Transverse colon (tissue), 4 donors: ENCODE results near the gene PTPRN2. TPM values are rescaled to one million over a fixed set of nuclear protein-coding genes. Genes with fewer than 3 reads are reported as not detected.

Experiments used
- DNase-seq: peaks from one replicate; pipeline ENCODE4 v3.0.0-alpha.2; 2019
- H3K27ac ChIP-seq, 4 donors: fragments of 200-600 bp; sonication (generic); 2 replicates each; pipeline ENCODE4 v1.5.1; 2016 to 2018; ENCODE audit warnings: inconsistent platforms in 4 of 4
- H3K27me3 ChIP-seq: fragments of 200-600 bp; sonication (generic); 2 replicates; pipeline ENCODE4 v1.5.1; 2017; ENCODE audit warnings: inconsistent platforms
- H3K36me3 ChIP-seq, 4 donors: fragments of 200-600 bp; sonication (generic); 2 replicates each; pipeline ENCODE4 v1.5.1; 2017 to 2019; ENCODE audit warnings: inconsistent platforms in 4 of 4
- H3K4me1 ChIP-seq, 4 donors: fragments of 200-600 bp; sonication (generic); 2 replicates each; pipeline ENCODE4 v1.5.1; 2017 to 2020; ENCODE audit warnings: inconsistent platforms in 4 of 4
- H3K4me3 ChIP-seq, 4 donors: fragments of 200-600 bp; sonication (generic); 1 replicate in 1 of 4; 2 replicates in 3 of 4; pipeline versions ENCODE4 v1.5.1 to v1.6.1; 2017 to 2019; ENCODE audit warnings: inconsistent platforms in 4 of 4
- H3K9me3 ChIP-seq, 2 donors: fragments of 200-600 bp; sonication (generic); 2 replicates each; pipeline ENCODE4 v1.5.1; 2017 to 2019; ENCODE audit warnings: inconsistent platforms in 2 of 2
- CTCF ChIP-seq, 5 experiments: fragments of 200-600 bp in 3 of 5; fragments of 450-650 bp in 2 of 5; sonication (generic) in 3 of 5; IDR thresholded peaks; 1 replicate in 2 of 5; 2 replicates in 3 of 5; pipeline ENCODE4 v1.5.1; 2016 to 2017; ENCODE audit warnings: antibody characterized with exemption in 5 of 5, inconsistent platforms in 3 of 5, mild to moderate bottlenecking in 2 of 5, moderate library complexity in 1 of 5
- EP300 ChIP-seq: sonication (generic); formaldehyde crosslinking; IDR thresholded peaks from one replicate; pipeline ENCODE4 v1.6.1; 2017; ENCODE audit warnings: antibody characterized with exemption, low read depth
- POLR2A ChIP-seq: fragments of 450-650 bp; IDR thresholded peaks from one replicate; pipeline ENCODE4 v1.6.1; 2016; ENCODE audit warnings: antibody characterized with exemption, mild to moderate bottlenecking, moderate library complexity
- POLR2AphosphoS5 ChIP-seq, 3 donors: sonication (generic); formaldehyde crosslinking; IDR thresholded peaks; one replicate each; pipeline ENCODE4 v1.6.1; 2016; ENCODE audit warnings: antibody characterized with exemption in 3 of 3
- WGBS, 2 donors: methylation state at CpG; one replicate each; pipeline ENCODE4 v1.1.5; 2018; ENCODE audit warnings: low coverage in 1 of 2; 5-methylcytosine and 5-hydroxymethylcytosine counted together
- in situ Hi-C, 4 donors: fragments of 200-750 bp; cut with MboI; loops; one replicate each; pipeline versions ENCODE4 v1.15.0 to v1.15.1; 2017; ENCODE audit warnings: low sequenced_read_pairs in 3 of 4, low pct_ligation_motif_present in 1 of 4, low pct_unique_long_range_greater_than_20kb in 1 of 4
- intact Hi-C: fragments of 100-400 bp; cut with DNase I; formaldehyde crosslinking; loops from one replicate; pipeline ENCODE4 v1.15.1; 2023; ENCODE audit warnings: low total_unique reads
- total RNA-seq, 4 donors: library from RNA; depleted of rRNA; stranded (reverse); fragments of >200 nt; gene quantifications; one replicate each; pipeline ENCODE4 v1.1.0, GENCODE V29; 2016

The PTPRN2 gene
- total RNA-seq, 4 donors from 2014 or later = 15.4 to 31.1 (median 21.8) TPM

DNA sequence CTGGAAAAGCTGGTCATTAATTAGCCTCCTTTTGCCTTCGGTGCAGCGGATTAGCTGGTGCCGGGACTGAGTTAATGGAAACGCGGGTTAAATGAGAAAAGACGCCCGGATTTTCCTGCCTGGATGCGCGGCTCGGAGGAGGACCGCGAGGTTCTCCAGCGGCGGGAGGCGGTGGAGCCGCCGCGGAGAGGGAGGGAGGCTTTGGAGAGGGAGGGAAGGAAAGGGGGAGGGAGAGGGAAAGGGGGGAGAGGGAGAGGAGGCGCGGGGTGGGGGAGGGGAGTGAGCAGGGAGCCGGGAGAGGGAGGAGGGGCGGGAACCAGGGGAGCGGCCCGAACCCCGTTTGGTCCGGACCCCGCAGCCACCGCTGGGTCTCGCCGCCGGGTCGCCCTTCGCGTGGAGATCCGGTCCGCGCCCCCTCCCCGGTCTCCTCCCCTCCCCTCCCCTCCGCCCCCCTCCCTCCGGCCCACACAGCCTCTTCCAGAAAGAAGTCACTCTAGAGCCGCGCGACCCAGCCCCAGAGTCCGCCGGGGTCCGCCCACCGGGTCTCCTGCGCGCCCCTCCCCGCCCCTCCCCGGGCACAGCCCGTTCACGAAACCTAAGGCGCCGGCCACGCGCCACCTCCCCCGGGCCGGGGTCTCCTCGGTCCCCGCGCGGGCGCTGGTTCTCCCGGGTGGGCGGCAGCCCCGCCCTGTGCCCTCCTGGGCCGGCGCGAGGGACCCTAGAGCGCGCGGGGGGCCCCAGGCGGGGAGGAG lies 903.3 kb downstream of the PTPRN2 start:
- in situ Hi-C loops = no loop called here
- Histone ChIP-seq H3K27me3 (peaks cover 100% of the 10 kb centered on the region), H3K9me3 (no peaks in the 10 kb centered on the region), H3K4me3 (peak overlapping the region in 1 of 4 donors; percentile 32), H3K4me1 (peaks cover 0 to 13% (median 7%) of the 10 kb centered on the region in 4 donors), H3K27ac (no peak overlapping the region), H3K36me3 (no peaks in the 10 kb centered on the region)
- TF ChIP-seq CTCF (IDR thresholded peaks at IDR 0.05) = no peak
- no peak for TF ChIP-seq POLR2A
- TF ChIP-seq EP300 = no peak
- no peak for TF ChIP-seq POLR2AphosphoS5 (IDR thresholded peaks at IDR 0.05)
- intact Hi-C loops = no loop called here
- DNase-seq = no peak
- 22% methylated on average over 49 of the region's 74 CpGs; no CpG with 5 or more reads in 1 of the 2 donors for WGBS, 2 donors

DNA sequence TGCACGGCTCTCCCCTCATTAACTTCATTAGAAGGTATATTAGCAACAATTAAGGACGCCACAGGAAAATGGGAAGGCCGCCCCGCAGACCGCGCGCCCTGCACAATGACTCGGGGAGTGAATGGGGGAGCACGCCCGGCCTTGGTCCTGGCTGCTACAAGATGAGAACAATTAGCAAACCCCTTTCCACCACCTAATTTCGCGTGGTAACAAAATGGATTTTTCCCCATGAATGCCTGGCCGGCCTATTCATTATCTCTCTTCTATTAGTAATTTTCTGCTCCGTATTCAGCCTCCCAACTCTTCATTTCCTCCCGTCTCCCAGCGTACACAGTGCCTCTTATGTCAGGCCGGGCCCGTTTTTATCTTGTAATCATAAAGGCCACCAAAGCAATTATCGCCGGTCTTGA lies 903.9 kb downstream of the PTPRN2 start:
- Histone ChIP-seq H3K27me3 (peaks cover 99% of the 10 kb centered on the region), H3K4me3 (peak overlapping the region in 1 of 4 donors; percentile 32), H3K27ac (no peak overlapping the region), H3K36me3 (no peaks in the 10 kb centered on the region), H3K9me3 (no peaks in the 10 kb centered on the region), H3K4me1 (peaks cover 0 to 12% (median 5%) of the 10 kb centered on the region in 4 donors)
- in situ Hi-C loops (no loop called here), intact Hi-C loops (no loop called here)
- TF ChIP-seq POLR2AphosphoS5 (IDR thresholded peaks at IDR 0.05) (no peak), CTCF (IDR thresholded peaks at IDR 0.05) (no peak), EP300 (no peak), POLR2A (no peak)
- 19 to 31% methylated on average over 3 to 20 of the region's 20 CpGs for WGBS, 2 donors
- no peak for DNase-seq

DNA sequence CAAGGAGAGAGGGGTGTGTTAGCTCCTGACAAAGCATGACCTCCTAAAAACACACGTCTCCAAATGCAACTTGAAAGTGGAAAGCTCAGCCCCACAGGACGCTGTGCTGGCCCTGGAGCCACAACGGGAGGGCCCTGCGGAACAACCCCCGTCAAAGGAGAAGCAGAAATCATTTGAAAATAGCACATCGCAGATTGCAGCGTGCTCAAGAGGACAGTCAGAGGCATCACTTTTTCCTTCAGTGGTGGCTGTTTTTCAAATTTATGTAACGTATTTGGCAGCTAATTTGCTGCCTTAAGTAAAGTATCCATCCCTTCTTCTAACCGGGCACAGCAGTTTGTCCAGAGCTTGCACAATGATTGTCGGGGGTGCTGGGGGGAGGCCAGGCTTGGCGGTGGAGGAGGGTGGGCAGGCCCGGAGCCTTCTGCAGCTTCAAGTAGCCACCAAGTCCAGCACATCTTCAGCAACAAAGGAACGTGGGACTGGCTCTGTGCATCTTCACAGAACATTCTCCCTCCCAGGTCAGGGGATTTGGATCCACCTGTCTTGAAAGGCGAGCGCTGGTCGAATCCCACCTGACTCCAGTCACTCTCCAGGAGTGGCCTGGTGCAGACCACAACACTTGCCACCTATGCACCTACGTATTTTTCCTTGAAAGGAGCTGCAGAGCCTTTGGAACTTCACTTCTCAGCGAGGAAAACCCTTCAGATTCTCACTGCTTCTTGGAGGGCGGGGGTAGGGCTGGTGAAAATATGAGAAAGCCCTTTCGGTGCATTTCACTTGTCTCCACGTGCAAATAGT lies 904.5 kb downstream of the PTPRN2 start:
- intact Hi-C loops = no loop called here
- no peaks in the 10 kb centered on the region for H3K36me3 ChIP-seq
- no peak overlapping the region for H3K4me3 ChIP-seq
- peaks cover 0 to 12% (median 5%) of the 10 kb centered on the region in 4 donors for H3K4me1 ChIP-seq
- H3K27ac ChIP-seq = no peak overlapping the region
- in situ Hi-C loops = no loop called here
- H3K27me3 ChIP-seq = peaks cover 98% of the 10 kb centered on the region
- TF ChIP-seq POLR2A = no peak
- no peak for TF ChIP-seq CTCF (IDR thresholded peaks at IDR 0.05)
- TF ChIP-seq POLR2AphosphoS5 (IDR thresholded peaks at IDR 0.05) = no peak
- TF ChIP-seq EP300 = no peak
- DNase-seq = no peak
- H3K9me3 ChIP-seq = no peaks in the 10 kb centered on the region
- WGBS, 2 donors = 34 to 53% methylated on average over 17 to 21 of the region's 21 CpGs

DNA sequence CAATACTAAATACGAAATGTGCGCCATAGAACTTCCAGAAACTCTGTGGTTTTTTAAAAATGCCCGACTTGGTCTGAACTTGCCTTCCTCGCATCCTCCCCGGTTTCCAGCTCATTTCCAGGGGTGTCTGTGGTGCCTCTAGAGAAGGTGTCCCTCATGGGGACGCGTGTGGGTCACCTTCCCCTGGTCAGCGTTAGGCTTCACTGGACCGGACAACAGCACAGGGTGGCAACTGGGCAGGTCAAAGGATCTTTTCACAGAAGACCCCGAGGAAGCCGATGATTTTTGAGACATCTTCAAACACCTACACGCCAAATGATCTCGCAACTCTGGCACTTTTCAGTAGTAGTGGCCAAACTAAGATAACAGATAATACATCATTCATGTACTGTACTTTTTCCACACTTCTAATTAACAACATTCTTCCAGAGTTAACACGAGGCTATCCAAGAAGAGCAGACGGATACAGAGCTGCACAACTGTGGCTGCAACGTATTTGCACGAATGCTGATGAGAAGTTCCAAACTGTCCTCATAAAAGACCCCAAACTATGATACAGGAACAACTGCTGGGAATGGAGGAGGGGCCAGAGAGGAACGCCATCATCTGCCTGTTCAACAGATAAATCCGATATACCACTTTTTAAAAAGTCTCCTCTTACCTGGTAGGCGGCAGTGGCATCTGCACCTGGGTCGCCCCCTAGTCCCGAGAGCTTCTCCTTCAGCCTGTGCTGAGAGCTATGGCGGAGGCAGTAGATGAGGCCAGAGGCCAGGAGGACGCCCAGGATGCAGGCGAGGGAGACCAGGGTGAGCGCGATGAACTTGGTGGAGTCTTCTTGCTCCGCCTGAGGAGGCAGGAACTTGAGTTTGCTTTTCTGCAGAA lies 905.3 kb downstream of the PTPRN2 start:
- H3K4me1 ChIP-seq = peaks cover 0 to 12% (median 5%) of the 10 kb centered on the region in 4 donors
- no peaks in the 10 kb centered on the region for H3K36me3 ChIP-seq
- WGBS, 2 donors = 80 to 86% methylated on average over 7 to 28 of the region's 28 CpGs
- no peaks in the 10 kb centered on the region for H3K9me3 ChIP-seq
- H3K27me3 ChIP-seq = peaks cover 94% of the 10 kb centered on the region
- no peak for DNase-seq
- in situ Hi-C loops = no loop called here
- no peak overlapping the region for H3K27ac ChIP-seq
- intact Hi-C loops = no loop called here
- no peak overlapping the region for H3K4me3 ChIP-seq
- no peak for TF ChIP-seq EP300
- no peak for TF ChIP-seq POLR2A
- no peak for TF ChIP-seq CTCF (IDR thresholded peaks at IDR 0.05)
- no peak for TF ChIP-seq POLR2AphosphoS5 (IDR thresholded peaks at IDR 0.05)
